ENCODE measurements around the gene RIPOR1.
A peak's percentile ranks its signal among the peaks of the same experiment; 100 is the strongest.
"Not testable (repeated sequence)": the region's sequence is repeated elsewhere in the genome, so short reads cannot be mapped to it uniquely, and the experiment has no call there.

Gene RIPOR1

GRCh38 chr16:67528870-67529581, 397 bp downstream of the RIPOR1 start:
- no peak for DNase-seq (ENCODE audit: extremely low read depth, low read depth)
- TF ChIP-seq CTCF (IDR thresholded peaks at IDR 0.05; ENCODE audit: low read depth, low read length, missing control alignments) = no peak
- peak overlapping the region; percentile 79 for H3K4me3 ChIP-seq (replicated peaks; ENCODE audit: low read depth, low read length)

GRCh38 chr16:67529582-67530012, 968 bp downstream of the RIPOR1 start:
- no peak for TF ChIP-seq CTCF (IDR thresholded peaks at IDR 0.05; ENCODE audit: low read depth, low read length, missing control alignments)
- no peak for DNase-seq (ENCODE audit: extremely low read depth, low read depth)
- H3K4me3 ChIP-seq (replicated peaks; ENCODE audit: low read depth, low read length) = peak overlapping the region; percentile 79

GRCh38 chr16:67530013-67530939, 1.6 kb downstream of the RIPOR1 start:
- TF ChIP-seq CTCF (IDR thresholded peaks at IDR 0.05; ENCODE audit: low read depth, low read length, missing control alignments) = no peak
- DNase-seq (ENCODE audit: extremely low read depth, low read depth) = no peak
- H3K4me3 ChIP-seq (replicated peaks; ENCODE audit: low read depth, low read length) = peak overlapping the region; percentile 79

GRCh38 chr16:67531247-67531646, 2.6 kb downstream of the RIPOR1 start:
- TF ChIP-seq CTCF (IDR thresholded peaks at IDR 0.05; ENCODE audit: low read depth, low read length, missing control alignments) = no peak
- H3K4me3 ChIP-seq (replicated peaks; ENCODE audit: low read depth, low read length) = peak overlapping the region; percentile 79; the same call in 1 of the 2 replicates
- DNase-seq (ENCODE audit: extremely low read depth, low read depth) = no peak

GRCh38 chr16:67533024-67533560, 4.5 kb downstream of the RIPOR1 start:
- no peak for TF ChIP-seq CTCF (IDR thresholded peaks at IDR 0.05; ENCODE audit: low read depth, low read length, missing control alignments)
- H3K4me3 ChIP-seq (replicated peaks; ENCODE audit: low read depth, low read length) = no peak overlapping the region
- no peak for DNase-seq (ENCODE audit: extremely low read depth, low read depth)

- not testable (repeated sequence) for DNase-seq (ENCODE audit: extremely low read depth, low read depth); H3K4me3 ChIP-seq (replicated peaks; ENCODE audit: low read depth, low read length)
Observed at GRCh38 chr16:67533987-67534386, 5.4 kb downstream of the RIPOR1 start.

- TF ChIP-seq CTCF (IDR thresholded peaks at IDR 0.05; ENCODE audit: low read depth, low read length, missing control alignments) = no peak
- no peak overlapping the region for H3K4me3 ChIP-seq (replicated peaks; ENCODE audit: low read depth, low read length)
- DNase-seq (ENCODE audit: extremely low read depth, low read depth) = no peak
Observed at GRCh38 chr16:67534431-67534830, 5.8 kb downstream of the RIPOR1 start.

All from HFF-Myc (cell line).